ENCODE results near the gene NIPAL3.

GRCh38 chr1:24386931-24387330 lies 28.7 kb upstream of the NIPAL3 start:
- no peak for TF ChIP-seq ARNTL (CRISPR knock-in tag; IDR thresholded peaks at IDR 0.05; ENCODE audit: borderline replicate concordance, low read depth)
- no peak for TF ChIP-seq GLIS3 (CRISPR knock-in tag; IDR thresholded peaks at IDR 0.05)
- no peak for TF ChIP-seq RARB (CRISPR knock-in tag; IDR thresholded peaks at IDR 0.05)
- no peak for TF ChIP-seq ZNF565 (CRISPR knock-in tag; conservative IDR thresholded peaks at IDR 0.05; ENCODE audit: low read depth)
- no peak for TF ChIP-seq CREB5 (CRISPR knock-in tag; IDR thresholded peaks at IDR 0.05; ENCODE audit: low read depth)
- TF ChIP-seq TCF4 (CRISPR knock-in tag; IDR thresholded peaks at IDR 0.05; ENCODE audit: borderline replicate concordance), result no peak
- TF ChIP-seq ZNF8 (CRISPR knock-in tag; IDR thresholded peaks at IDR 0.05), result no peak
- no peak for TF ChIP-seq TSHZ2 (CRISPR knock-in tag; IDR thresholded peaks at IDR 0.05)
